H1 (cell line): ENCODE results near the gene FADS3. TPM values are rescaled to one million over a fixed set of nuclear protein-coding genes. Genes with fewer than 3 reads are reported as not detected.

ENCODE experiments used
- CTCF ChIA-PET: fragments of 300-600 bp; sonication (Branson Sonifier 250); formaldehyde crosslinking; loops from one replicate; lab custom pipeline; 2021; ENCODE audit not compliant: partially characterized antibody; lab: Charles Lee
- POLR2A ChIA-PET: fragments of 300-600 bp; sonication (Branson Sonifier 250); formaldehyde crosslinking; loops from one replicate; lab custom pipeline; 2021; ENCODE audit warnings: inconsistent platforms; ENCODE audit not compliant: partially characterized antibody; lab: Charles Lee
- DNase-seq, 2 experiments: peaks; one replicate each; pipeline versions ENCODE4 v3.0.0 to v3.0.0-alpha.2; 2010 to 2022; ENCODE audit warnings: low spot score in 2 of 2, low read depth in 1 of 2, mixed read lengths in 1 of 2
- FAIRE-seq: peaks from 2 replicates; lab custom pipeline; 2011; peaks lifted over from hg19 to GRCh38; lab: Jason Lieb, UNC
- H2AFZ ChIP-seq: 2 replicates; pipeline ENCODE4 v1.8.1; 2012; ENCODE audit warnings: low read length, inconsistent platforms
- H2AK5ac ChIP-seq: 2 replicates; pipeline ENCODE4 v1.6.1; 2013; ENCODE audit warnings: low read depth, low read length
- H2BK120ac ChIP-seq: replicated peaks from 2 replicates; pipeline ENCODE3; 2013; ENCODE audit warnings: low read depth, low read length, inconsistent platforms
- H2BK12ac ChIP-seq: 2 replicates; pipeline ENCODE4 v1.6.1; 2013; ENCODE audit warnings: low read depth, low read length
- H2BK15ac ChIP-seq: 2 replicates; pipeline ENCODE4 v1.6.1; 2013; ENCODE audit warnings: low read length
- H2BK20ac ChIP-seq: 2 replicates; pipeline ENCODE4 v1.6.1; 2013; ENCODE audit warnings: low read length
- H2BK5ac ChIP-seq: 2 replicates; pipeline ENCODE4 v1.6.1; 2013; ENCODE audit warnings: low read depth, low read length
- H3K14ac ChIP-seq: 2 replicates; pipeline ENCODE4 v1.6.1; 2013; ENCODE audit warnings: inconsistent platforms; ENCODE audit not compliant: insufficient read length
- H3K18ac ChIP-seq: 2 replicates; pipeline ENCODE4 v1.6.1; 2013; ENCODE audit warnings: low read length; ENCODE audit errors: extremely low read depth
- H3K23ac ChIP-seq: 2 replicates; pipeline ENCODE4 v1.6.1; 2013; ENCODE audit warnings: inconsistent platforms; ENCODE audit not compliant: insufficient read length
- H3K23me2 ChIP-seq: 2 replicates; pipeline ENCODE4 v1.6.1; 2013; ENCODE audit warnings: low read depth, low read length
- H3K27ac ChIP-seq: 2 replicates; pipeline ENCODE4 v1.6.1; 2011; ENCODE audit warnings: low read depth, low read length, inconsistent platforms
- H3K27me3 ChIP-seq, 4 experiments: replicated peaks in 1 of 4; 1 replicate in 1 of 4; 2 replicates in 3 of 4; pipeline versions ENCODE4 v1.6.1 to v1.8.1; 2011 to 2013; ENCODE audit warnings: low read length in 3 of 4, mild to moderate bottlenecking in 3 of 4, inconsistent platforms in 2 of 4, mixed read lengths in 2 of 4, moderate library complexity in 1 of 4; ENCODE audit not compliant: control insufficient read depth in 3 of 4, insufficient read depth in 3 of 4; ENCODE audit errors: extremely low read depth in 1 of 4
- H3K36me3 ChIP-seq, 4 experiments: 2 replicates each; pipeline versions ENCODE4 v1.6.1 to v1.8.1; 2011 to 2013; ENCODE audit warnings: mild to moderate bottlenecking in 4 of 4, low read length in 3 of 4, moderate library complexity in 2 of 4, control low read depth in 1 of 4, inconsistent platforms in 1 of 4; ENCODE audit not compliant: insufficient read depth in 4 of 4, control insufficient read depth in 2 of 4
- H3K4ac ChIP-seq: replicated peaks from 2 replicates; pipeline ENCODE3; 2013; ENCODE audit warnings: low read length, low read depth, mixed read lengths, inconsistent platforms; ENCODE audit not compliant: insufficient read length
- H3K4me1 ChIP-seq, 4 experiments: replicated peaks in 1 of 4; 1 replicate in 1 of 4; 2 replicates in 3 of 4; pipeline versions ENCODE4 v1.6.1 to v1.8.1; 2011 to 2013; ENCODE audit warnings: low read length in 3 of 4, inconsistent platforms in 2 of 4, mixed read lengths in 1 of 4; ENCODE audit not compliant: insufficient read depth in 4 of 4, control insufficient read depth in 3 of 4
- H3K4me2 ChIP-seq, 2 experiments: 2 replicates each; pipeline versions ENCODE4 v1.6.1 to v1.8.1; 2011 to 2013; ENCODE audit warnings: low read depth in 2 of 2, low read length in 2 of 2, control low read depth in 1 of 2, inconsistent platforms in 1 of 2, mild to moderate bottlenecking in 1 of 2; ENCODE audit not compliant: insufficient read depth in 1 of 2
- H3K4me3 ChIP-seq, 4 experiments: fragments of 200-600, 300-600 bp in 1 of 4; sonication (generic), shearing (Covaris generic), sonication (Bioruptor Twin) in 1 of 4; 2 replicates each; pipeline versions ENCODE4 v1.5.1 to v1.8.1; 2011 to 2016; ENCODE audit warnings: low read length in 4 of 4, low read depth in 3 of 4, control low read depth in 2 of 4, inconsistent platforms in 2 of 4, mild to moderate bottlenecking in 2 of 4, mixed read lengths in 1 of 4, moderate library complexity in 1 of 4; ENCODE audit not compliant: insufficient read depth in 2 of 4; ENCODE audit errors: extremely low read depth in 1 of 4
- H3K56ac ChIP-seq: replicated peaks from 2 replicates; pipeline ENCODE3; 2013; ENCODE audit warnings: low read depth, mild to moderate bottlenecking, mixed read lengths, low read length, inconsistent platforms; ENCODE audit not compliant: insufficient read length
- H3K79me1 ChIP-seq: 2 replicates; pipeline ENCODE4 v1.6.1; 2013; ENCODE audit warnings: low read depth, low read length, control low read depth
- H3K79me2 ChIP-seq, 2 experiments: 2 replicates each; pipeline versions ENCODE4 v1.6.1 to v1.8.1; 2012 to 2013; ENCODE audit warnings: low read length in 2 of 2, mild to moderate bottlenecking in 2 of 2, inconsistent platforms in 1 of 2; ENCODE audit not compliant: insufficient read depth in 2 of 2, control insufficient read depth in 1 of 2
- H3K9ac ChIP-seq, 4 experiments: replicated peaks in 1 of 4; 1 replicate in 1 of 4; 2 replicates in 3 of 4; pipeline versions ENCODE4 v1.6.1 to v1.8.1; 2011 to 2013; ENCODE audit warnings: low read depth in 3 of 4, low read length in 3 of 4, control low read depth in 2 of 4, mild to moderate bottlenecking in 2 of 4, moderate library complexity in 2 of 4, inconsistent platforms in 1 of 4; ENCODE audit errors: extremely low read depth in 1 of 4
- H3K9me3 ChIP-seq, 2 experiments: 2 replicates each; pipeline versions ENCODE4 v1.6.1 to v1.8.1; 2012 to 2013; ENCODE audit warnings: mild to moderate bottlenecking in 2 of 2, moderate library complexity in 2 of 2, control low read depth in 1 of 2, inconsistent platforms in 1 of 2, low read depth in 1 of 2, low read length in 1 of 2, mixed read lengths in 1 of 2; ENCODE audit not compliant: insufficient read depth in 2 of 2
- H4K20me1 ChIP-seq, 2 experiments: replicated peaks in 1 of 2; 2 replicates each; pipeline versions ENCODE3 to v1.8.1; 2011 to 2013; ENCODE audit warnings: inconsistent platforms in 2 of 2, low read length in 2 of 2, mild to moderate bottlenecking in 1 of 2; ENCODE audit not compliant: insufficient read depth in 2 of 2, control insufficient read depth in 1 of 2
- H4K5ac ChIP-seq: 2 replicates; pipeline ENCODE4 v1.6.1; 2013; ENCODE audit warnings: low read length, low read depth, mixed read lengths, inconsistent platforms; ENCODE audit not compliant: insufficient read length
- H4K8ac ChIP-seq: 2 replicates; pipeline ENCODE4 v1.8.0; 2013; ENCODE audit warnings: mild to moderate bottlenecking, moderate library complexity, low read length, inconsistent platforms; ENCODE audit not compliant: insufficient read depth; ENCODE audit errors: extremely low read depth
- H4K91ac ChIP-seq: replicated peaks from 2 replicates; pipeline ENCODE3; 2013; ENCODE audit warnings: low read length, mixed read lengths, inconsistent platforms; ENCODE audit not compliant: insufficient read length
- TAF1 ChIP-seq: IDR thresholded peaks from 2 replicates; pipeline ENCODE4 v1.6.1; 2011; ENCODE audit warnings: mild to moderate bottlenecking, low read depth, low read length
- TBP ChIP-seq: IDR thresholded peaks from 2 replicates; pipeline ENCODE4 v1.6.1; 2011; ENCODE audit warnings: low read depth, low read length, improper control_type of control experiment
- WGBS, 2 experiments: shearing (Covaris generic) in 1 of 2; methylation state at CpG; one replicate each; pipeline versions ENCODE4 v1.1.6 to v1.1.7; 2013 to 2015; ENCODE audit warnings: low lambda C conversion rate in 2 of 2, mixed read lengths in 2 of 2, inconsistent platforms in 1 of 2, low coverage in 1 of 2, missing lambda C conversion rate in 1 of 2; ENCODE audit not compliant: insufficient replicate concordance in 2 of 2, insufficient coverage in 1 of 2, insufficient read length in 1 of 2; ENCODE audit errors: extremely low coverage in 1 of 2, missing lambda C conversion rate in 1 of 2; 5-methylcytosine and 5-hydroxymethylcytosine counted together
- polyA plus RNA-seq, 7 experiments: library from polyadenylated mRNA; depleted of rRNA in 3 of 7; stranded (reverse) in 5 of 7; unstranded in 2 of 7; fragments of >200 nt in 5 of 7; fragments of 200-250 nt in 2 of 7; gene quantifications; 1 replicate in 5 of 7; 2 replicates in 1 of 7; 4 replicates in 1 of 7; pipeline versions ENCODE4 v1.2.1 to v1.2.3, GENCODE V29; 2011 to 2013; ENCODE audit warnings: missing spikeins in 2 of 7, mixed read lengths in 2 of 7
- total RNA-seq: library from RNA; stranded (reverse); fragmentation: NEBNext Ultra II Directional; extraction: Animal tissue kit (Norgen Biotek cat#: 25700); gene quantifications from 2 replicates; pipeline ENCODE4 v1.2.1, GENCODE V29; 2021

Gene FADS3
- total and polyA plus RNA-seq, 2 of the 8 experiments (the other 6 are each of a cell fraction or from before 2014, with no cell fraction given): 43.8 to 76.3 TPM

DNA sequence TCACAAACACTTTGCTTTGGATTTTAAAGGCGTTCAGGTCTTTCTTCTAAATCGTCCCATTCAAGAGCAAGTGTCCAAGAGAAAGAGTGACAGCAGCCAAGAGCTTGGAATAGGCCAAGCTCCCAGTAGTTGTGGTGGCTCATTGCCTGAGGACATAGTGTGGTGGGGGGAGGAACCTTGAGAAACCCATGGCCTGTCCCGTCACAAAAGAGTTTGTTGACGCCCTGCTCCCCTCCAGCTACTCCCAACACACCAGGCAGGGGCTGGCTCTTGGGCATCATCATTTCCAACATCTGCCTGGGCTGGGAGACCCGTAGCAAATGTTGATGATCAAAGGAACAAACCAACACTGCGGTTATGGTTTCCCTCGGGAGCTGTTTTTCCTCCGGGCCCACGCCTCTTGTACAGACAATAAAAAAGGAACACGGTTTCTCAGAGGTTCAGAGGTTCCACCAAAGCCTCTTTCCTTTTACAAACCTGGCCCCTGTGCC lies 20.8 kb downstream of the FADS3 start:
- Histone ChIP-seq H2BK5ac (no peak overlapping the region), H2BK20ac (no peak overlapping the region), H2BK120ac (no peak overlapping the region), H3K27me3 (peaks cover 0 to 11% (median 8%) of the 10 kb centered on the region in 4 experiments; a peak in 5 of 7 replicates), H4K8ac (no peak overlapping the region), H3K14ac (no peak overlapping the region), H3K18ac (no peak overlapping the region; the same call in 1 of the 2 replicates), H3K27ac (no peak overlapping the region), H2BK15ac (peak overlapping the region; percentile 25; the same call in 1 of the 2 replicates), H3K4me2 (0 out of 4 replicates have a peak overlapping the region, but pooled peaks of 1 of the 2 experiments have one; percentile 32), H2AFZ (no peak overlapping the region), H3K23me2 (no peaks in the 10 kb centered on the region), H2BK12ac (no peak overlapping the region), H3K9me3 (no peaks in the 10 kb centered on the region), H4K91ac (no peak overlapping the region), H3K9ac (no peak overlapping the region), H3K23ac (no peak overlapping the region), H3K4me1 (peaks cover 4 to 13% (median 4%) of the 10 kb centered on the region in 4 experiments; a peak in 6 of 7 replicates), H3K56ac (no peak overlapping the region), H3K79me1 (no peaks in the 10 kb centered on the region), H3K4me3 (no peak overlapping the region), H3K36me3 (peaks cover 0 to 10% (median under 1%) of the 10 kb centered on the region in 4 experiments; a peak in 3 of 8 replicates), H4K20me1 (peaks cover 0 to 6% of the 10 kb centered on the region in 2 experiments), H3K4ac (no peak overlapping the region), H3K79me2 (no peaks in the 10 kb centered on the region), H2AK5ac (no peak overlapping the region), H4K5ac (no peak overlapping the region)
- POLR2A ChIA-PET: interaction anchor here (1.1 to 2.4 kb wide), 11 partner anchors 10 to 284 kb away, joined by 3 to 9 read pairs (median 4); partner anchors contain the start of gene FADS2
- 60% methylated on average over 10 of the region's 10 CpGs; no CpG with 5 or more reads in 1 of the 2 experiments for WGBS, 2 experiments
- FAIRE-seq (no peak), DNase-seq (no peak)
- no peak for TF ChIP-seq TBP
- 0 out of 2 replicates have a peak, but pooled peaks have one; percentile 15 for TF ChIP-seq TAF1
- CTCF ChIA-PET: interaction anchor here (0.7 to 10.9 kb wide), 36 partner anchors 8 to 392 kb away, joined by 3 to 172 read pairs (median 4); no protein-coding TSS in a partner anchor
